Upper lobe of right lung (tissue), 1 donor: ENCODE results near the gene MAS1L. TPM values are rescaled to one million over a fixed set of nuclear protein-coding genes. Genes with fewer than 3 reads are reported as not detected.
"Not testable (repeated sequence)": the region's sequence is repeated elsewhere in the genome, so short reads cannot be mapped to it uniquely, and the experiment has no call there.

Experiments
- ATAC-seq: fragments of 200-7000 bp; cut with Tn5 transposase; one replicate; pipeline ENCODE4 v1.9.1; 2020; ENCODE audit warnings: mild to moderate bottlenecking, moderate library complexity
- DNase-seq: peaks from one replicate; pipeline ENCODE4 v3.0.0-alpha.2; 2020
- H3K27ac ChIP-seq: fragments of 200-600 bp; one replicate; pipeline ENCODE4 v1.8.0; 2022
- H3K27me3 ChIP-seq: fragments of 200-600 bp; one replicate; pipeline ENCODE4 v1.8.0; 2022; ENCODE audit warnings: mild to moderate bottlenecking
- H3K36me3 ChIP-seq: fragments of 200-600 bp; one replicate; pipeline ENCODE4 v1.8.0; 2022
- H3K4me1 ChIP-seq: fragments of 200-600 bp; one replicate; pipeline ENCODE4 v1.8.0; 2022
- H3K4me3 ChIP-seq: fragments of 200-600 bp; one replicate; pipeline ENCODE4 v1.8.0; 2022; ENCODE audit warnings: mild to moderate bottlenecking
- H3K9me3 ChIP-seq: fragments of 200-600 bp; one replicate; pipeline ENCODE4 v1.8.0; 2022
- intact Hi-C: fragments of 100-400 bp; cut with DNase I; formaldehyde crosslinking; loops from one replicate; pipeline ENCODE4 v1.11.0; 2022
- total RNA-seq: library from RNA; stranded (reverse); fragmentation: NEBNext Ultra II Directional; extraction: Animal tissue kit (Norgen Biotek cat#: 25700); gene quantifications from one replicate; pipeline ENCODE4 v1.2.1, GENCODE V29; 2021
- TF ChIP-seq, protein P1 (sequence below): fragments of 200-600 bp; IDR thresholded peaks from one replicate; pipeline ENCODE4 v1.8.0; 2022; ENCODE audit warnings: antibody characterized with exemption
- donor health status: DM: no; HTN: yes; CAD: no; lungs with severe emphysema.

MAS1L gene
- total RNA-seq, 1 donor from 2014 or later: 0.64 TPM

DNA sequence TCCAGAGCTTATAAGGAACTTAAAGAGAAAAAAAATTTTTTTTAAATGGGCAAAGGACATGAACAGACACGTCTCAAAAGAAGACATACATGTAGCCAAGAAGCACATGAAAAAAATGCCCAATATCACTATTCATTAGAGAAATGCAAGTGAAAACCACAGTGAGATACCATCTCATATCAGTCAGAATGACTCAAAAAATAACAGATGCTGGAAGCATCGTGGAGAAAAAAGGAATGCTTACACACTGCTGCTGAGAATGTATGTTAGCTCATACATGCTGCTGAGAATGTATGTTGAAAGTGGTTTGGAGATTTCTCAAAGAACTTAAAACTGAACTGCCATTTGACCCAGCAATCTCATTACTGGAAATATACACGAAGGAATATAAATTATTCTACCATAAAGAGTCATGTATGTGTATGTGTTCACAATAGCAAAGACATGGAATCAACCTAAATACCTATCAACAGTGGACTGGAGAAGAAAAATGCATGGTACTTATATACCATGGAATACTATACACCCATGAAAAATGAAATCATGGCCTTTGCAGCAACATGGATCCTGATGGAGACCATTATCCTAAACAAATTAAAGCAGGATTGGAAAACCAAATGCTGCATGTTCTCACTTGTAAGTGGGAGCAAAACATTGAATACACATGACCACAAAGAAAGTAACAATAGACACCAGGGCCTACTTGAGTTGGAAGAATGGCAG, 36.1 kb downstream of the MAS1L start:
- H3K4me3 ChIP-seq: no peak overlapping the region
- H3K36me3 ChIP-seq: no peaks in the 10 kb centered on the region
- H3K27me3 ChIP-seq: no peaks in the 10 kb centered on the region
- H3K9me3 ChIP-seq: no peaks in the 10 kb centered on the region
- TF ChIP-seq, protein P1, sequence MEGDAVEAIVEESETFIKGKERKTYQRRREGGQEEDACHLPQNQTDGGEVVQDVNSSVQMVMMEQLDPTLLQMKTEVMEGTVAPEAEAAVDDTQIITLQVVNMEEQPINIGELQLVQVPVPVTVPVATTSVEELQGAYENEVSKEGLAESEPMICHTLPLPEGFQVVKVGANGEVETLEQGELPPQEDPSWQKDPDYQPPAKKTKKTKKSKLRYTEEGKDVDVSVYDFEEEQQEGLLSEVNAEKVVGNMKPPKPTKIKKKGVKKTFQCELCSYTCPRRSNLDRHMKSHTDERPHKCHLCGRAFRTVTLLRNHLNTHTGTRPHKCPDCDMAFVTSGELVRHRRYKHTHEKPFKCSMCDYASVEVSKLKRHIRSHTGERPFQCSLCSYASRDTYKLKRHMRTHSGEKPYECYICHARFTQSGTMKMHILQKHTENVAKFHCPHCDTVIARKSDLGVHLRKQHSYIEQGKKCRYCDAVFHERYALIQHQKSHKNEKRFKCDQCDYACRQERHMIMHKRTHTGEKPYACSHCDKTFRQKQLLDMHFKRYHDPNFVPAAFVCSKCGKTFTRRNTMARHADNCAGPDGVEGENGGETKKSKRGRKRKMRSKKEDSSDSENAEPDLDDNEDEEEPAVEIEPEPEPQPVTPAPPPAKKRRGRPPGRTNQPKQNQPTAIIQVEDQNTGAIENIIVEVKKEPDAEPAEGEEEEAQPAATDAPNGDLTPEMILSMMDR: no peak
- intact Hi-C loops: no loop called here
- no peak for ATAC-seq
- H3K4me1 ChIP-seq: no peaks in the 10 kb centered on the region
- no peak for DNase-seq
- no peak overlapping the region for H3K27ac ChIP-seq

DNA sequence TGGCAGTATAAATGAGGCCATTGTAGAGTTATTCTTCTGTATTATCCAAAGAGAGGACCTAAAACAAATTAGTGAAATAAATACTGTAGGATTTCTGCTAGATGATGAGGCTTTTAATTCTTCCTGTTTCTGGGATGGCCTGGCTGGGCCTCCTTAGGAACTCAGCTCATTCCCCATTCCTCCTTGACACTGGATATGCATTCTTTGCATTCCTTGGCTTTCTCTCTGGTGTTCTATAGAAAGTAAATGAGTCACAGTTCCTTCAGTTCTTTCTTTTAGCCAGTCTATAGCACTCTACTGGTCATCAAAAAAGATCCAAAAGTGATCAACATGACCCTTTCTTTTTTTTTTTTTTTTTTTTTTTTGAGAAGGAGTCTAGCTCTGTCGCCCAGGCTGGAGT, 40.1 kb downstream of the MAS1L start:
- H3K36me3 ChIP-seq: no peaks in the 10 kb centered on the region
- H3K27me3 ChIP-seq: no peaks in the 10 kb centered on the region
- ATAC-seq: no peak
- intact Hi-C loops: no loop called here
- H3K4me3 ChIP-seq: no peak overlapping the region
- H3K9me3 ChIP-seq: no peaks in the 10 kb centered on the region
- H3K27ac ChIP-seq: no peak overlapping the region
- no peak for DNase-seq
- TF ChIP-seq, protein P1: no peak
- H3K4me1 ChIP-seq: no peaks in the 10 kb centered on the region

DNA sequence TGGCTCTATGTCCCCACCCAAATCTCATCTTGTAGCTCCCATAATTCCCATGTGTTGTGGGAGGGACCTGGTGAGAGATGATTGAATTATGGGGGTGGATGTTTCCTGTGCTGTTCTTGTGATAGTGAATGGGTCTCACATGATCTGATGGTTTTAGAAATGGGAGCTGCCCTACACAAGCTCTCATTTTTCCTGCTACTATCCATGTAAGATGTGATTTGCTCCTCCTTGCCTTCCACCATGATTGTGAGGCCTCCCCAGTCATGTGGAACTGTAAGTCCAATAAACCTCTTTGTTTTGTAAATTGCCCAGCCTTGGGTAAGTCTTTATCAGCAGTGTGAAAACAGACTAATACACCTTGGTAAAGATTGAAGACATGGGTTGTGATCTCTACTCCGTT, 43.7 kb downstream of the MAS1L start:
- DNase-seq, H3K9me3 ChIP-seq, H3K36me3 ChIP-seq, H3K27ac ChIP-seq, H3K4me1 ChIP-seq, H3K4me3 ChIP-seq, ATAC-seq, H3K27me3 ChIP-seq, intact Hi-C loops: not testable (repeated sequence)

DNA sequence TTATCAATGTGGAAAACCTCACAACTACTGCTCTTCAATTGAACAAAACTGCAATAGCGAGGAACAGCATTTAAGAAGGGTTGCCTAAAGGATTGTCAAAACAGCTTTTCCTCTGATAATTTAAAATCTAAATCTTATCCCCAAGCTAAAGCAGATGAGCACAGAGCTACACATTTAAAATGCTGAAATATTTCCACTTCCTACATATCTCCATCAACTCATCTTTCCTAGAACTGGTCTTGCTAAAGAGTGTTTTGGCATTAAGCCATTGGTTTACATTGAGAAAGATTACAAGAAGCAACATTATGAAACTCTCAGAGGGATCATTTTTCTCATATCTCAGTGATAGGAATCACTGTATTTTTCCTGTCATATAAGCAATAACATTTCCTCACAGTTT, 45.0 kb downstream of the MAS1L start:
- H3K27ac ChIP-seq: no peak overlapping the region
- no peaks in the 10 kb centered on the region for H3K9me3 ChIP-seq
- intact Hi-C loops: no loop called here
- H3K27me3 ChIP-seq: no peaks in the 10 kb centered on the region
- H3K4me1 ChIP-seq: no peaks in the 10 kb centered on the region
- H3K36me3 ChIP-seq: no peaks in the 10 kb centered on the region
- TF ChIP-seq, protein P1: no peak
- no peak overlapping the region for H3K4me3 ChIP-seq
- ATAC-seq: no peak
- no peak for DNase-seq

DNA sequence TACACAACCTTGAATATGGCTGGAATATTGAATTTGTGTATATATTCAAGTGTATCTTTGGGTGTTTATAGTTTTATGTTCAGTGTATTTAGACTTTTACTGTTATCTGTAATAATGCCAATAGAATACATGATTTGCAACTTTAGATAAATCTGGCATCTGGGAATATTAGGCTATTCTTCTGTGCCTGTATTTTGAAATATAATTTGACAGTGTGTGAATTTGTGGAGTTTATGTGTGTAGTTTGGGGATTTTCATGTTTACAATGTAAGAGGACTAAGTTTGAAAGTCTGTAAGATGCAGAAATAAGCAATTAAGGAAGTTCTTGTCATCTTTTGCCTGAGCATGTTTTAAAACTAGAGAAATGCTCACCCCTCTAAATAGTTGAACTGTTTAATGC, 48.8 kb downstream of the MAS1L start, which contains the start of gene OR10C1:
Gene OR10C1 (plus strand): TSS at position 301 of the 400 bp plus-strand sequence. CDS start 710 bp downstream, outside the sequence.
- no peaks in the 10 kb centered on the region for H3K36me3 ChIP-seq
- intact Hi-C loops: no loop called here
- no peak for ATAC-seq
- H3K27me3 ChIP-seq: no peaks in the 10 kb centered on the region
- no peak within 1 kb of the TSS for H3K27ac ChIP-seq
- no peak for DNase-seq
- H3K4me3 ChIP-seq: no peak within 1 kb of the TSS
- H3K9me3 ChIP-seq: no peaks in the 10 kb centered on the region
- no peaks in the 10 kb centered on the region for H3K4me1 ChIP-seq
- TF ChIP-seq, protein P1: no peak

DNA sequence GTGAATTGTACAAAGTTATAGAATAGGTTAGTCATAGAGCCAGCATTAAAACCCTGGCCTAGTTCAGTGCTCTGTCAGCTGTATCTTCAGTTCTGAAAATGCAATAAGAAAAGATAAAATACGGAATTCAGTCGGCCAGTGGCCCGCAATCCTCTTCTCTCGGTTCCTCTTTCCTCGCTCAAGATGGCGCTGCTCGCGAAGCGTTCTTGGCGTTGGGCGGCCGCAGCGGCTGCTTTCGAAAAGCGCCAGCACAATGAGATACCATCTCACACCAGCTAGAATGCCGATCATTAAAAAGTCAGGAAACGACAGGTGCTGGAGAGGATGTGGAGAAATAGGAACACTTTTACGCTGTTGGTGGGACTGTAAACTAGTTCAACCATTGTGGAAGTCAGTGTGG, 51.0 kb downstream of the MAS1L start:
- DNase-seq, H3K27me3 ChIP-seq, H3K4me3 ChIP-seq, H3K4me1 ChIP-seq, H3K9me3 ChIP-seq, intact Hi-C loops, H3K36me3 ChIP-seq, ATAC-seq, H3K27ac ChIP-seq: not testable (repeated sequence)

Other genes with a start within 250 kb of the MAS1L start
- not detected for gene OR14J1, start 186.3 kb downstream of the MAS1L start, total RNA-seq
- gene OR5V1, start 119.1 kb downstream of the MAS1L start, total RNA-seq: not detected
- gene OR12D3, start 112.7 kb downstream of the MAS1L start, total RNA-seq: not detected
- not detected for gene OR12D2, start 92.3 kb downstream of the MAS1L start, total RNA-seq
- not detected for gene OR12D1, start 73.0 kb downstream of the MAS1L start, total RNA-seq
- not detected for gene OR10C1, start 48.6 kb downstream of the MAS1L start, total RNA-seq
- gene OR11A1, start 30.9 kb downstream of the MAS1L start, total RNA-seq: not detected
- not detected for gene OR2H1, start 30.8 kb downstream of the MAS1L start, total RNA-seq
- 1.1 TPM for gene UBD, start 71.8 kb upstream of the MAS1L start, total RNA-seq
- gene OR2H2, start 97.2 kb upstream of the MAS1L start, total RNA-seq: not detected
- 40.1 TPM for gene GABBR1, start 145.2 kb upstream of the MAS1L start, total RNA-seq
- not detected for gene MOG, start 169.1 kb upstream of the MAS1L start, total RNA-seq
- gene ZFP57, start 193.2 kb upstream of the MAS1L start, total RNA-seq: not detected
- 157 TPM for gene HLA-F, start 235.5 kb upstream of the MAS1L start, total RNA-seq